ENCODE measurements around the gene PSME3. TPM values are rescaled to one million over a fixed set of nuclear protein-coding genes. Genes with fewer than 3 reads are reported as not detected.

PSME3 gene
- total RNA-seq, 1 experiment from 2014 or later: 163 TPM

GRCh38 chr17:42849031-42849430, 15.8 kb downstream of the PSME3 start:
- no peak for TF ChIP-seq POLR2AphosphoS5 (IDR thresholded peaks at IDR 0.05; ENCODE audit: low read depth, low read length)
- TF ChIP-seq CTCF (IDR thresholded peaks at IDR 0.05 in 2 of 3, conservative IDR thresholded peaks at IDR 0.05 in 1 of 3; ENCODE audit: borderline replicate concordance in 1 of 3, insufficient read depth in 1 of 3, low read depth in 2 of 3, low read length in 2 of 3): no peak
- no peak for TF ChIP-seq FOSL1 (IDR thresholded peaks at IDR 0.05; ENCODE audit: low read depth)
- TF ChIP-seq SRF (IDR thresholded peaks at IDR 0.05; ENCODE audit: low read depth): no peak
- no peak for TF ChIP-seq CBX3 (IDR thresholded peaks at IDR 0.05; ENCODE audit: low read depth)
- TF ChIP-seq ZFX (IDR thresholded peaks at IDR 0.05): no peak
- no peak for TF ChIP-seq EGR1 (IDR thresholded peaks at IDR 0.05; ENCODE audit: low read depth)
- TF ChIP-seq RAD21 (IDR thresholded peaks at IDR 0.05; ENCODE audit: low read depth): no peak
- TF ChIP-seq ATF3 (IDR thresholded peaks at IDR 0.05): no peak
- no peak for TF ChIP-seq ZNF274 (IDR thresholded peaks at IDR 0.05; ENCODE audit: low read depth, low read length)
- TF ChIP-seq CEBPB (IDR thresholded peaks at IDR 0.05; ENCODE audit: low read depth): no peak
- TF ChIP-seq JUND (IDR thresholded peaks at IDR 0.05): no peak
- no peak for TF ChIP-seq SIN3A (IDR thresholded peaks at IDR 0.05; ENCODE audit: low read depth)
- no peak for TF ChIP-seq EZH2phosphoT487 (IDR thresholded peaks at IDR 0.05; ENCODE audit: borderline replicate concordance)
- TF ChIP-seq, protein P1, sequence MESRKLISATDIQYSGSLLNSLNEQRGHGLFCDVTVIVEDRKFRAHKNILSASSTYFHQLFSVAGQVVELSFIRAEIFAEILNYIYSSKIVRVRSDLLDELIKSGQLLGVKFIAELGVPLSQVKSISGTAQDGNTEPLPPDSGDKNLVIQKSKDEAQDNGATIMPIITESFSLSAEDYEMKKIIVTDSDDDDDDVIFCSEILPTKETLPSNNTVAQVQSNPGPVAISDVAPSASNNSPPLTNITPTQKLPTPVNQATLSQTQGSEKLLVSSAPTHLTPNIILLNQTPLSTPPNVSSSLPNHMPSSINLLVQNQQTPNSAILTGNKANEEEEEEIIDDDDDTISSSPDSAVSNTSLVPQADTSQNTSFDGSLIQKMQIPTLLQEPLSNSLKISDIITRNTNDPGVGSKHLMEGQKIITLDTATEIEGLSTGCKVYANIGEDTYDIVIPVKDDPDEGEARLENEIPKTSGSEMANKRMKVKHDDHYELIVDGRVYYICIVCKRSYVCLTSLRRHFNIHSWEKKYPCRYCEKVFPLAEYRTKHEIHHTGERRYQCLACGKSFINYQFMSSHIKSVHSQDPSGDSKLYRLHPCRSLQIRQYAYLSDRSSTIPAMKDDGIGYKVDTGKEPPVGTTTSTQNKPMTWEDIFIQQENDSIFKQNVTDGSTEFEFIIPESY (IDR thresholded peaks at IDR 0.05; ENCODE audit: extremely low read depth, insufficient replicate concordance, low read length): no peak
- no peak for TF ChIP-seq SP1 (IDR thresholded peaks at IDR 0.05; ENCODE audit: low read depth)
- TF ChIP-seq TCF7L2 (IDR thresholded peaks at IDR 0.05; ENCODE audit: borderline replicate concordance, extremely low read depth, insufficient read depth, insufficient read length): no peak
- H2AFZ ChIP-seq (ENCODE audit: low read depth, low read length, poor library complexity, severe bottlenecking): no peak overlapping the region
- no peaks in the 10 kb centered on the region for H3K4me1 ChIP-seq (ENCODE audit: control insufficient read depth in 1 of 2, insufficient read depth in 2 of 2, low read length in 2 of 2)
- ChIA-PET CTCF (no interaction called here), RAD21 (ENCODE audit: low non-redundant PET in 1 of 2, low total read pairs in 2 of 2, uncharacterized antibody in 2 of 2, unreplicated experiment in 2 of 2) (no interaction called here), POLR2A (no interaction called here)
- no peak overlapping the region for H3K9ac ChIP-seq (ENCODE audit: low read length)
- no peak overlapping the region for H3K27ac ChIP-seq (ENCODE audit: low read depth, low read length)
- no peaks in the 10 kb centered on the region for H3K27me3 ChIP-seq (ENCODE audit: insufficient read depth, low read length)
- H4K20me1 ChIP-seq (ENCODE audit: insufficient read depth): no peaks in the 10 kb centered on the region
- DNase-seq (ENCODE audit: low read depth, low spot score) (no peak), ATAC-seq (no peak)
- no peaks in the 10 kb centered on the region for H3K9me3 ChIP-seq (ENCODE audit: control insufficient read depth in 1 of 2, insufficient read depth in 1 of 2, low read depth in 1 of 2, low read length in 2 of 2)
- no peaks in the 10 kb centered on the region for H3K9me2 ChIP-seq (ENCODE audit: insufficient read depth)
- no TSS peak for BruUV-seq (replicated peaks)
- no peaks in the 10 kb centered on the region; the same call in 1 of the 2 replicates for H3K79me2 ChIP-seq (ENCODE audit: insufficient read depth, low read length)
- peaks cover 10 to 19% of the 10 kb centered on the region in 2 experiments; a peak in 2 of 4 replicates for H3K36me3 ChIP-seq (ENCODE audit: control insufficient read depth in 1 of 2, insufficient read depth in 2 of 2, low read length in 2 of 2)
- H3K4me2 ChIP-seq (ENCODE audit: low read length): no peak overlapping the region
- no peak overlapping the region for H3K4me3 ChIP-seq (replicated peaks in 1 of 2; ENCODE audit: low read depth in 1 of 2, low read length in 2 of 2)
- intact Hi-C loops (cut with micrococcal nuclease): no loop called here
